HG02623 (cell line): Measurements from ENCODE around the gene ETS1.

ENCODE experiments used
- ATAC-seq: cut with Tn5 transposase; IDR thresholded peaks from one replicate; pipeline ENCODE4 v1.9.1; 2021; ENCODE audit warnings: moderate library complexity; ENCODE audit not compliant: unreplicated experiment

ETS1 gene

DNA sequence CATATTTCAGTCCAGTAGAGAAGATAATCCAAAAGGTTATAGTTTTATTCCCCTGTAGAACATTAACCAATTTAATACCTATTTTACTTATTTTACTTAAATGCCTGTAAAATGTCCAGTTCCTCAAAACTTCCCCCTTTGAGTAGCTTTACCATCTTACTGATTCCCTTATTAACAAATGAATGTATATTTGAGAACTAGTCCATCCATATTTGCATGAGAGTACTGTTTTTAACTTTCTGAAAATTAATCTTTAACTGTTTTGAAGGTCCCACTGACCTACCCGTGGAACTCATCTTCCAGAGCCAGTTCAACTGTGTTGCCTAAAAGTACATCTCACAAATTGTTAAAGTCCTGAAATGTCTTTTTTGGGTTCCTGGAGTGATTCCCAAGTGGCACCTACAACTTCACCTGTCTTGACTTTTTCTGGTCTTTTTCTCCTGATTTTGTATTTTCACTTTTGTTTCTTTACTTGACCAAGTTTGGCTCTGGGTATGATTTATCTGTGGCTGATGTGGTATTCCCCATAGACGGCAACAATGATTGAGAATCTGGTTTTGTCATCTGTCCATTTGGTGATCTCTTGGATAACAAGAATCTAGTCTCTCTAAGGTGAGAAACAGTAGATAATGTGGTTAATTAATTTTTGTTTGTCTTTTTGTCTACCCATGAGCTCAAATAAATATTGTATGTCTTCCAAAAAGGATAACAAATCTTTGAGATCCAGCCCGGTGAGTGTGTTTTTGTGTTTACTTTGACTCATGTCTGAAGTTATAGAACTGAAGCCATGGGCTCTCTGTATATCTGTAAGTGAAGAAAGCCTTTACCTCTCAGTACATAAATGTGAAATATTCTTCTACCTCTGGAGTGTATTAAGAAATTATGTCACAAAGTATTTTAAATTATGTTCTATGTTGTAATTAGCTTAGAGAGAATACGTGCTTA, 174.2 kb downstream of the ETS1 start:
- ATAC-seq: peak; percentile 78

GRCh38 chr11:128411812-128412211, 175.5 kb downstream of the ETS1 start:
- ATAC-seq: no peak

DNA sequence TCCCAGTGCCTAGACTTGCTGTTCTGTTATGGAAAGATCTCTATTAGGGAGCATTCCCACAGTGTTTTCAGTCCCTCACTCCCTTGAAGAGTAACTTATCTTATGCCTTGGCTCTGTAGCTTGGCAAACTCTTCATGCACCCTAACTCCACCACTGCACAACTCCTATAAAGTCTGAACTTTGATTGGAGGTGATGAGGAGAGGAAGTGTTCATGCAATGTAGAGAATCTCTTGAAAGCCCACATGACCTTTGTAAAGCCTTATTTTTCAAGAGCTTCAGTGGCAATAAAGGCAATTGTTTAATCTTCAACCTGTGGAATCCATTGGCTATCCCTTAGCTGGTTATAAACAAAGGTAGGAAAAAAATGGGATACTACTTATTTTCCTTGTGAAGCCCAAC, 176.2 kb downstream of the ETS1 start:
- no peak for ATAC-seq

DNA sequence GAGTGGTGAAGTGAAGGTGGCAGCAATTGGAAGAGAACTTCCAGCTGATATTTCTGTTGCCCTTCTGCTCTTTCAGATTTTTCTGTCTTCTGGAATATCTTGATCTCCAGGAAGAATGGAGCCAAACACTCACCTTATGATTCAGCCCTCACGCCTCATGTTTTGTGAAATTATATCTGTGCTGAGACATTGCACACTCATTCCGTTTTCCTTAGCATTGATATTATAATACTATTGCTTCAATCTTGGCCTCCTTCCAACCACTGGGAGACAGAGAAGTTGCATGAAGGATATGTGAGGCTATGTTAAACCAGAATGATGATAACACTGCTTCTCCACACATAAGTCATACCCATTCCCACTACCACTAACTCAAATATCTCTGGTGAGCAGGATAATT, 177.9 kb downstream of the ETS1 start:
- no peak for ATAC-seq
